IPS-15b (cell line): ENCODE measurements around the gene DENND2A.
"Not testable (repeated sequence)": the region's sequence is repeated elsewhere in the genome, so short reads cannot be mapped to it uniquely, and the experiment has no call there.

ENCODE experiments used
- H3K27me3 ChIP-seq: one replicate; pipeline ENCODE4 v1.6.1; 2013; ENCODE audit warnings: low read length; ENCODE audit not compliant: control insufficient read depth, insufficient read depth
- H3K36me3 ChIP-seq: one replicate; pipeline ENCODE4 v1.6.1; 2013; ENCODE audit warnings: low read length; ENCODE audit not compliant: control insufficient read depth, insufficient read depth
- H3K4me1 ChIP-seq: one replicate; pipeline ENCODE4 v1.6.1; 2013; ENCODE audit warnings: mild to moderate bottlenecking, low read length; ENCODE audit not compliant: control insufficient read depth, insufficient read depth
- H3K4me3 ChIP-seq: one replicate; pipeline ENCODE4 v1.5.1; 2013; ENCODE audit warnings: low read depth, low read length
- H3K9ac ChIP-seq: one replicate; pipeline ENCODE4 v1.6.1; 2013; ENCODE audit warnings: low read depth, mild to moderate bottlenecking, low read length
- H3K9me3 ChIP-seq: one replicate; pipeline ENCODE4 v1.6.1; 2013; ENCODE audit warnings: mild to moderate bottlenecking, low read length; ENCODE audit not compliant: control insufficient read depth, insufficient read depth

The DENND2A gene

GRCh38 chr7:140639366-140640053 lies 1.1 kb downstream of the DENND2A start:
- peaks cover 20% of the 10 kb centered on the region for H3K27me3 ChIP-seq
- no peaks in the 10 kb centered on the region for H3K9me3 ChIP-seq
- H3K4me3 ChIP-seq, result peak overlapping the region; percentile 54
- H3K4me1 ChIP-seq, result peaks cover 13% of the 10 kb centered on the region
- no peaks in the 10 kb centered on the region for H3K36me3 ChIP-seq
- no peak overlapping the region for H3K9ac ChIP-seq

DNA sequence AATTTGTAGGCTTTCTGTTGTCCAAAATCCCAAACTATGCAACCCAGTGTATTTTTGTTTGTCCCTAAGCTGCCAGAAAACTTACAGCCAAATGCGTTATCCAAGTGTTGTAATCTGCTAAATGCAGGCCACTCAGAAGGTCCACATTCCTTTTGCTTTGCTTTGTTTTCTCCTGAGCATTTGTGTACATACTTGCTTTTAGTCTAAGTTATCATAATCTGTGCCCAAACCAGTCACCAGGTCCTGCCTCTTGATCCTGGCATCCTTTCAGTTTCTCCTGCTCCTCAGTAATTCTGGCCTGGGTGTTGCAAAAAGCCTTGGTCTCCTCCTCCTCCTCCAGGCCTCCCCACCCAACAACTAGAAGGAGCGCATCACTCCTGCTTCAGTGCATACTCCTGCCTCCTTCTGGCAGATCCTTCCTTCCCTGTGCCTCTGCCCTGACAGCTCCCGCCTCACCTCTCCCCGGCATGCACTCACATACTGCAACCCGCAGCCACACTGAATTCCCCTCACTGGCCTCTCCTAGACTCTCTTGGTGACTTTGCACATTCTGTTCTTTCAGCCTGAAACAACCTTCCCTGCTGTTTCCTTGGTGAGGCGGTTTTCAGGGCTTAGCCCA lies 2.3 kb downstream of the DENND2A start:
- no peaks in the 10 kb centered on the region for H3K9me3 ChIP-seq
- peaks cover 13% of the 10 kb centered on the region for H3K4me1 ChIP-seq
- peaks cover 20% of the 10 kb centered on the region for H3K27me3 ChIP-seq
- no peak overlapping the region for H3K9ac ChIP-seq
- H3K4me3 ChIP-seq, result no peak overlapping the region
- H3K36me3 ChIP-seq, result no peaks in the 10 kb centered on the region

DNA sequence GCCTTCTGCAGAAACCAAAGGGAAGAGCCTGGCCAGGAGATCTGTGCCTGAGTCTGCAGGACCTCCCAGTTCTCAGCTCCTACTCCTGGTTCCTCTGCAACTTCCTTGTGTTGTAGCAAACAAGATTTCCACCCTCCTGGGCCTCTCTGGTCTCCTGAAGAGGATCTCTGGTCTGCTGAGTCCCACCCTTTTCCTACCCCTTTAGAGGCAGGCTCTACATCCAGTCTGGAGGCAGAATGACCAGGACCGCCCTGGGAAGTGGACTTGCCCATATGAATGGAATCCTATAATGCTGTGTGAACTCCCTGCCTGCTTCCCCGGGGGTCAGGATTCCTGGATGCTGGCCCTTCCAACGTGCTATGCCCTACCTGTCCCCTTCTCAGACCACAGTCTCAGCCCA lies 3.2 kb downstream of the DENND2A start:
- Histone ChIP-seq H3K4me3 (no peak overlapping the region), H3K4me1 (peaks cover 13% of the 10 kb centered on the region), H3K36me3 (no peaks in the 10 kb centered on the region), H3K9ac (no peak overlapping the region), H3K9me3 (no peaks in the 10 kb centered on the region), H3K27me3 (peaks cover 16% of the 10 kb centered on the region)

GRCh38 chr7:140635816-140636215 lies 4.8 kb downstream of the DENND2A start:
- Histone ChIP-seq H3K9me3 (no peaks in the 10 kb centered on the region), H3K9ac (no peak overlapping the region), H3K4me3 (no peak overlapping the region), H3K36me3 (no peaks in the 10 kb centered on the region), H3K4me1 (peaks cover 13% of the 10 kb centered on the region), H3K27me3 (peaks cover 3% of the 10 kb centered on the region)

DNA sequence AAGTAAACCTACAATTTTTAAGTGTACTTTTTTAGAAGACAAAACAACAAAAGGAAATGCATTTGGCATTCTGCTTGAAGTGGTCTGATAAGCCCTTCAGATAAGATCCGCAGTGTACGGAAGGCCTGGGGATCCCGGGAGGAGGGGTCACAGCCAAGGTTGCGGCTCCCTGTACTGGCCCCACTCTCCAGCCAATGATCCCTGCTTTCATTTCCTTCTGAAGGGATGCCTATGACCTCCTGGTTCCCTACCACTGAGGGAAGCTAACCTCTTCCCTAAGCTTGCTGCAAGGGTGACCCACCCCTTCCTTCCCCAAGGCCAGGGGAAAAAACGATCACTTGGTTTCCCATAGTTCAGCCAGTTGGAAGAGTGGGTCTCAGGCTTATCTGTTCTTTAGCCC lies 5.3 kb downstream of the DENND2A start:
- no peak overlapping the region for H3K4me3 ChIP-seq
- no peak overlapping the region for H3K9ac ChIP-seq

GRCh38 chr7:140631602-140632001 lies 9.0 kb downstream of the DENND2A start:
- Histone ChIP-seq H3K36me3 (no peaks in the 10 kb centered on the region), H3K9me3 (no peaks in the 10 kb centered on the region), H3K9ac (no peak overlapping the region), H3K4me3 (no peak overlapping the region), H3K4me1 (peaks cover 14% of the 10 kb centered on the region), H3K27me3 (no peaks in the 10 kb centered on the region)

More for the DNA sequence above, 5.3 kb downstream of the DENND2A start:
- Histone ChIP-seq H3K4me1 (peaks cover 13% of the 10 kb centered on the region), H3K9me3 (no peaks in the 10 kb centered on the region), H3K27me3 (peaks cover 3% of the 10 kb centered on the region), H3K36me3 (no peaks in the 10 kb centered on the region)

GRCh38 chr7:140631021-140631420 lies 9.6 kb downstream of the DENND2A start:
- Histone ChIP-seq H3K9ac (no peak overlapping the region), H3K4me3 (no peak overlapping the region), H3K9me3 (no peaks in the 10 kb centered on the region), H3K4me1 (peaks cover 15% of the 10 kb centered on the region), H3K36me3 (no peaks in the 10 kb centered on the region), H3K27me3 (no peaks in the 10 kb centered on the region)

DNA sequence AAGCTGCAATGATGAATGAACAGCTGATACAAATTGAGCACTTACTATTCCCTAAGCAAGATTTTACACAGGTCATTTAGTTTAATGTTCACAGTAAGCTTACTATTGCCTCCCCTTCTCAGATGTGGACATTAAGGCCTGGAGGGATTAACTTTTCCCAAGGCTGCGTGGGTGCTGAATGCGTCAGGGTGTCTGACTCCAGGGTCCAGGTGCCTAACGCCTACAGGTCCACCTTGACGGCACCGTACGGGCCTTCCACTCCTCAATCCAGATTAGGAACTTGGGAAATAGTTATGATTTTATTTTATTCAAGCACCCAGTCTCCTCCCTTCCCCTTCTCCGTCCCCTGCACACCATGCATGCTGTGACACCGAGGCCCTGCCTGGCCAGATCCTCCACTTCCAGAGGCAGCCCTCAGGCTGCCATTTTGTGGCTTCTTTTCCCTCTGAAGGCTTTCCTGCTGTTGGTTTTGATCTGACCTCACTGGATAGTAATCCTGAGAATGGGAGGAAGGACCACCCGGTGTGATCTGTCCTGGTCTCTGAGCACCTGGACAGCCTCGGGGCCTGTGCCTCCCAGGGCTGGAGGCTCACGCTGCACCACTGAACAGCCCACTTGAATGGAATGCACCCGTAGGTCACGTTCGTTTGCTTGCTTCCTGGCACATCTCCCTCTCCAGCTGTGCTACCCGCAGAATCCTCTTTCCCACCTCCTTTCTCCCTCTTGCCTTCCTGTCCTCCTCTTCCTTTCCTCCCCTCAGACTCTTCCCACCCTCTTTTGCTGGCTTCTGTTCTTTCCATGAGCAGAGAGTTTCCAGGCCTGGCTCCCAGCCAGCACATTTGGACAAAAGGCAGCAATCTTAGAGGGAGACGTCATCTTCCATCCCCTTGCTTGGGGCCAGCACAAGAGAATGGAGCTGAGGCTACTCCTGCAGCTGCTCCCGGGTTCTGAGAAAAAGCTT lies 14.4 kb downstream of the DENND2A start:
- Histone ChIP-seq H3K9me3 (no peaks in the 10 kb centered on the region), H3K9ac (no peak overlapping the region), H3K36me3 (no peaks in the 10 kb centered on the region), H3K4me1 (peaks cover 12% of the 10 kb centered on the region), H3K27me3 (no peaks in the 10 kb centered on the region), H3K4me3 (no peak overlapping the region)

GRCh38 chr7:140625192-140625558 lies 15.4 kb downstream of the DENND2A start:
- H3K36me3 ChIP-seq, H3K9ac ChIP-seq, H3K27me3 ChIP-seq, H3K9me3 ChIP-seq, H3K4me3 ChIP-seq: not testable (repeated sequence)
- peaks cover 12% of the 10 kb centered on the region for H3K4me1 ChIP-seq

DNA sequence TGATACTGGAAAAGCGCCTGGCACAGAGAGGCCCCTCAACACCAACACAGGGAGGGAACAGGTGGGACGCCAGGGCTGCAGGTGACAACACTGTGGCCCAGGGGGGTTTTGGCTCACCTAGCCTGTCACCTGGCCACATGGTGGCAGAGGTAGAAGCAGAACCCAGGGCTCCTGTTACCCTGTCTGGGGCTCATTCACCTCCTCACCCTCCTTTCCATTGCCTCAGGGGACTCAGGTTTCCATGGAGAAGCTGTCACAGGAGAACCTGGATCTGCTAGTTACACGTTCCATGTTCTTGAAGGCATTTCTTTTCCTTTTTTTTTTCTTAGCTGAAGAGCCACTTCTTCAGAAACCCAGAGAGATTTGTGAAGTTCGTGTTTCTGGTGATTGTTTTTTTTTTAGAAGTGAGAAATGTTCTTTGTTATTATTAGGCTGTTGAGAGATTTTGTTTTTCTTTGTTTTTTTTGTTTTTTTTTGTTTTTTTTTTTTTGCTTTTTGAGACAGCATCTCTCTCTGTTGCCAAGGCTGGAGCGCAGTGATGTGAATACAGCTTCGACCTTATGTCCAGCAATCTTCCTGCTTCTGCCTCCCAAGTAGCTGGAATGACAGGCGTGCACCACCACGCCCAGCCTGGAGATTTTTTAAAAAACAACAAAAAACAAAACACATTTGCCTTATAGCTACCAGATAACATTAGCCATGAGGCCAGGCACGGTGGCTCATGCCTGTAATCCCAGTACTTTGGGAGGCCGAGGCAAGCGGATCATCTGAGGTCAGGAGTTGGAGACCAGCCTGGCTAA lies 16.0 kb downstream of the DENND2A start:
- H3K9me3 ChIP-seq, result no peaks in the 10 kb centered on the region
- no peak overlapping the region for H3K9ac ChIP-seq
- H3K36me3 ChIP-seq, result no peaks in the 10 kb centered on the region
- H3K4me1 ChIP-seq, result peaks cover 12% of the 10 kb centered on the region
- H3K27me3 ChIP-seq, result no peaks in the 10 kb centered on the region
- no peak overlapping the region for H3K4me3 ChIP-seq

DNA sequence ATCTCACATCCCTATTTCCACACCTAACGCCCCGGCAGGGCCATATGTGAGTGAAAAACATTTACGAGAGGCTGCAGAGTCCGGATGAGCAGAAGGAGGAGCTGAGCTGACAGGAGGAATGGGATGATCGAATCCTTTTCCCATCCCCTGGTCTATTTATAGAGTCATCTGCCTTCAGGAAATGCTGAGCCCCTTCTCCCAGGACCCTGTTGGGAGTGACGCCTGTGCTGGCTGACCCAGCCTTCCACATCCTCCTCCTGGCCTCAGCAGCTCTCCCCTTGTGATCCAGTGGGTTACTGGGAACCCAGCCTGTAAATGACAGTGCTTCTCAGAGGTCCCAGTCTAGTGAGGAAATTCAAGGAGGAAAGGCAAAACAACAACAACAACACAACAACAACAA lies 16.6 kb downstream of the DENND2A start:
- H3K27me3 ChIP-seq, result no peaks in the 10 kb centered on the region
- peaks cover 12% of the 10 kb centered on the region for H3K4me1 ChIP-seq
- H3K9ac ChIP-seq, result no peak overlapping the region

More for the DNA sequence above, 16.6 kb downstream of the DENND2A start:
- H3K9me3 ChIP-seq, result no peaks in the 10 kb centered on the region
- no peaks in the 10 kb centered on the region for H3K36me3 ChIP-seq
- H3K4me3 ChIP-seq, result no peak overlapping the region
